Stimulated activated CD8-positive, alpha-beta memory T cell treated with anti-CD3 and anti-CD28 coated beads, Interleukin-7, amount 100 ng/mL, for 1 hour (primary cell): Measurements from ENCODE around the gene BLM.
"Not testable (repeated sequence)": the region's sequence is repeated elsewhere in the genome, so short reads cannot be mapped to it uniquely, and the experiment has no call there.

ENCODE experiments used
- DNase-seq, 2 donors: peaks; one replicate each; pipeline ENCODE4 v3.0.0-alpha.2; 2020; ENCODE audit warnings: low read depth in 2 of 2

BLM gene

GRCh38 chr15:90849424-90849823 lies 132.3 kb downstream of the BLM start:
- not testable (repeated sequence) for DNase-seq

- DNase-seq: no peak
Measured at GRCh38 chr15:90851114-90851513, 134.0 kb downstream of the BLM start.

GRCh38 chr15:90851940-90852339 lies 134.8 kb downstream of the BLM start:
- DNase-seq: no peak

GRCh38 chr15:90855139-90855538 lies 138.0 kb downstream of the BLM start:
- DNase-seq: no peak

GRCh38 chr15:90857337-90857736 lies 140.2 kb downstream of the BLM start:
- no peak for DNase-seq

GRCh38 chr15:90857883-90858443 lies 140.8 kb downstream of the BLM start:
- DNase-seq: no peak

- DNase-seq: no peak
Measured at GRCh38 chr15:90859234-90860131, 142.3 kb downstream of the BLM start.

- DNase-seq: no peak
Measured at GRCh38 chr15:90860450-90860849, 143.3 kb downstream of the BLM start.

GRCh38 chr15:90860942-90861675 lies 144.0 kb downstream of the BLM start:
- DNase-seq: no peak

GRCh38 chr15:90862487-90862886 lies 145.3 kb downstream of the BLM start:
- no peak for DNase-seq

GRCh38 chr15:90862964-90863778 lies 146.0 kb downstream of the BLM start:
- DNase-seq: no peak

- no peak for DNase-seq
Measured at GRCh38 chr15:90863987-90864386, 146.8 kb downstream of the BLM start.

GRCh38 chr15:90864507-90864906 lies 147.4 kb downstream of the BLM start:
- no peak for DNase-seq

- DNase-seq: no peak
Measured at GRCh38 chr15:90865702-90866101, 148.6 kb downstream of the BLM start.
